Measurements from ENCODE around the gene TMEM117. TPM values are rescaled to one million over a fixed set of nuclear protein-coding genes. Genes with fewer than 3 reads are reported as not detected.

The TMEM117 gene
- total RNA-seq, 1 donor from 2014 or later = 35.3 TPM

GRCh38 chr12:44431647-44432343, 595.9 kb downstream of the TMEM117 start:
- no peak for DNase-seq (ENCODE audit: low spot score in 2 of 2, unreplicated experiment in 2 of 2)
- Mint-ChIP-seq H3K4me3 (no peak overlapping the region), H3K27ac (no peak overlapping the region), H3K4me1 (peaks cover 11% of the 10 kb centered on the region), H3K27me3 (ENCODE audit: low read depth) (peaks cover 12% of the 10 kb centered on the region), H3K36me3 (no peaks in the 10 kb centered on the region), H3K9me3 (no peaks in the 10 kb centered on the region)
- TF ChIP-seq CTCF (IDR thresholded peaks at IDR 0.05; ENCODE audit: unreplicated experiment) = no peak

GRCh38 chr12:44433659-44434058, 597.8 kb downstream of the TMEM117 start:
- Mint-ChIP-seq H3K4me1 (peaks cover 11% of the 10 kb centered on the region), H3K36me3 (no peaks in the 10 kb centered on the region), H3K27ac (no peak overlapping the region)

GRCh38 chr12:44436756-44437155, 600.9 kb downstream of the TMEM117 start:
- Mint-ChIP-seq H3K36me3 (no peaks in the 10 kb centered on the region), H3K9me3 (no peaks in the 10 kb centered on the region), H3K27me3 (ENCODE audit: low read depth) (peaks cover 20% of the 10 kb centered on the region), H3K27ac (no peak overlapping the region), H3K4me1 (peaks cover 6% of the 10 kb centered on the region), H3K4me3 (no peak overlapping the region)
- no peak for DNase-seq (ENCODE audit: low spot score in 2 of 2, unreplicated experiment in 2 of 2)
- no peak for TF ChIP-seq CTCF (IDR thresholded peaks at IDR 0.05; ENCODE audit: unreplicated experiment)

More at GRCh38 chr12:44433659-44434058, 597.8 kb downstream of the TMEM117 start:
- H3K9me3 Mint-ChIP-seq = no peaks in the 10 kb centered on the region
- H3K4me3 Mint-ChIP-seq = no peak overlapping the region
- DNase-seq (ENCODE audit: low spot score in 2 of 2, unreplicated experiment in 2 of 2) = no peak
- peaks cover 9% of the 10 kb centered on the region for H3K27me3 Mint-ChIP-seq (ENCODE audit: low read depth)
- no peak for TF ChIP-seq CTCF (IDR thresholded peaks at IDR 0.05; ENCODE audit: unreplicated experiment)

Other genes with a start within 250 kb of the TMEM117 start
- 10.6 to 13.0 TPM (median 12.6 TPM) in 3 replicates for gene PUS7L, start 77.3 kb upstream of the TMEM117 start, total RNA-seq
- 6.1 to 8.2 TPM (median 7.5 TPM) in 3 replicates for gene IRAK4, start 77.1 kb upstream of the TMEM117 start, total RNA-seq
- gene TWF1, start 29.8 kb upstream of the TMEM117 start, total RNA-seq = 51.7 to 61.2 TPM (median 52.4 TPM) in 3 replicates